ENCODE measurements around the gene ULK3.
A peak's percentile ranks its signal among the peaks of the same experiment; 100 is the strongest.

Gene ULK3

DNA sequence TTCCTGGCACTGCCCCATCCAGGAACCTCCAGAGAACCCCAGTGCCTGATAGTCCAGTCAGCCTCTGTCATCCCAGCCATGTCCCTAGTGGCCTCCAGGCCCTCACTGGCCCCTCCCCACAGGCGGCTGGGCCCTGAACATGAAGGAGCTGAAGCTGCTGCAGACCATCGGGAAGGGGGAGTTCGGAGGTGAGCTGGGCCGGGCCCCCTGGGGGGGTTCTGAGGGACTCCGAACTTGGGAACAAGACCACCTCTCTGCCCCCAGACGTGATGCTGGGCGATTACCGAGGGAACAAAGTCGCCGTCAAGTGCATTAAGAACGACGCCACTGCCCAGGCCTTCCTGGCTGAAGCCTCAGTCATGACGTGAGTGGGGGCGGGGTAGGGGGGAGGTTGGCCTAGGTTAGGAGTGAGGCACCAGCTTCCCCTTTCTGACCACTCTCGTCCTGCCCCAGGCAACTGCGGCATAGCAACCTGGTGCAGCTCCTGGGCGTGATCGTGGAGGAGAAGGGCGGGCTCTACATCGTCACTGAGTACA, 42.3 kb downstream of the ULK3 start:
- Histone ChIP-seq H3K4me2 (peak overlapping the region in 3 of 11 experiments; percentile 60 to 84 (median 79); a peak in 7 of 22 replicates), H3K36me3 (peaks cover 76 to 95% (median 89%) of the 10 kb centered on the region in 11 experiments), H4K20me1 (peaks cover 57 to 100% (median 86%) of the 10 kb centered on the region in 11 experiments), H3K9ac (peak overlapping the region in 3 of 11 experiments; percentile 24 to 33 (median 31); a peak in 4 of 22 replicates), H3K4me3 (no peak overlapping the region), H3K9me3 (replicated peaks in 1 of 11) (no peaks in the 10 kb centered on the region), H3K4me1 (peaks cover 29 to 54% (median 43%) of the 10 kb centered on the region in 10 experiments), H3K27me3 (no peaks in the 10 kb centered on the region), H3K27ac (peak overlapping the region in 5 of 11 experiments; percentile 17 to 41 (median 23); a peak in 5 of 22 replicates)
- TF ChIP-seq Cebpa-rat (IDR thresholded peaks at IDR 0.05), result no peak

DNA sequence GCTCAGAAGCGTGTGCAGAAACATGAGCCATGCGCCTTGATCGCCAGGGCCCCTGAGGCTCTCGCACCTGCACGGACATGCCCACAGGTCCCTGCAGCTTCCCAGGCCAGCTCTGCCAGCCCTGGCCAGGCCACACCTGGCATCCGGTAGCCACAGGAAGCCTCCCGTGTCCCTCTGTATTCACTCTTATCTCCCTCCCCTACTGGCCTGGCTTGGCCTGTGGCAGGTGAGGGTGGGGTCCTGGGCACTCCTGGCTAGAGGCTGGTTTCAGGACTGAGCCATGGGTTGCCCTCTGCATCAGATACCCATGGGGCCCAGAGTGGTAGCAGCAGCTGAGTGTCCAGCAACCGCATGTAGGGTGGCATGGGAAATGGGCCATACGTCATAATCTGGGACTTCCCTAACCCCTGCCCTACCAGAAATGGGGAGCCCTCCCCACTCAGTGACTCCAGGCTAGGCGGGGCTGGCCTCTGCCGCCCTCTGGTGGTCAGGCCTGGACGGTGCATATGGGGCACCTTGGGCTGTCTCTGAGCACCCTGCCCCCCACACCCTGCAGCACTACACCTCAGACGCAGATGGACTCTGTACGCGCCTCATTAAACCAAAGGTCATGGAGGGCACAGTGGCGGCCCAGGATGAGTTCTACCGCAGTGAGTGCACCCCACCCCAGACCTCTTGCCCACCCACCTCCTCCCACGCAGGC, 42.9 kb downstream of the ULK3 start:
- Histone ChIP-seq H3K4me2 (peak overlapping the region; percentile 43 to 92 (median 58)), H3K9me3 (replicated peaks in 1 of 11) (no peaks in the 10 kb centered on the region), H4K20me1 (peaks cover 64 to 100% (median 92%) of the 10 kb centered on the region in 11 experiments), H3K27ac (peak overlapping the region in 7 of 11 experiments; percentile 13 to 41 (median 25); a peak in 9 of 22 replicates), H3K4me3 (peak overlapping the region in 1 of 10 experiments; percentile 14; a peak in 1 of 20 replicates), H3K4me1 (peaks cover 35 to 60% (median 49%) of the 10 kb centered on the region in 10 experiments), H3K27me3 (no peaks in the 10 kb centered on the region), H3K9ac (peak overlapping the region in 7 of 11 experiments; percentile 4 to 71 (median 33); a peak in 7 of 22 replicates), H3K36me3 (peaks cover 79 to 98% (median 89%) of the 10 kb centered on the region in 11 experiments)
- TF ChIP-seq Cebpa-rat (IDR thresholded peaks at IDR 0.05), result no peak

DNA sequence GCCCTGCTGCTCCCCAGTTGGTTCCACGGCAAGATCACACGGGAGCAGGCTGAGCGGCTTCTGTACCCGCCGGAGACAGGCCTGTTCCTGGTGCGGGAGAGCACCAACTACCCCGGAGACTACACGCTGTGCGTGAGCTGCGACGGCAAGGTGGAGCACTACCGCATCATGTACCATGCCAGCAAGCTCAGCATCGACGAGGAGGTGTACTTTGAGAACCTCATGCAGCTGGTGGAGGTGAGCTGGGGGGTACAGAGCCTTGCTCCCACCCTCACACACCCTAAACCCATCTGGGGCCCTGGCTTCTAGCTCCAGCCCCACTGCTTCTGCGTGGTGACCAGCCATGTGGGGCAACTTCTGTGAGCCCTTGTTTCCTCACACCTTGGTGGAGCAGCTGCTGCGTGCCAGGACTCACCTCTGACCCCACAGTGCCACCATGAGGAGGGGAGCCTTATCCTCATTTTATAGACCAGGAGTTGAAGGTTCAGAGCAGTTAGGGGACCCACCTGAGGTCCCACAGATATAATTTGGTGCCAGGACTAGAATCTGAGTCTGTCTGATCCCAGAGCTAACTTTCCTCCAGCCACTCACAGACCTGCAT, 43.6 kb downstream of the ULK3 start:
- peak overlapping the region; percentile 43 to 92 (median 58) for H3K4me2 ChIP-seq
- no peak for TF ChIP-seq Cebpa-rat (IDR thresholded peaks at IDR 0.05)
- H4K20me1 ChIP-seq, result peaks cover 70 to 100% (median 96%) of the 10 kb centered on the region in 11 experiments
- H3K27me3 ChIP-seq, result no peaks in the 10 kb centered on the region
- H3K9ac ChIP-seq, result peak overlapping the region in 8 of 11 experiments; percentile 5 to 71 (median 38); a peak in 9 of 22 replicates
- H3K4me3 ChIP-seq, result peak overlapping the region in 1 of 10 experiments; percentile 14; a peak in 1 of 20 replicates
- no peaks in the 10 kb centered on the region for H3K9me3 ChIP-seq (replicated peaks in 1 of 11)
- peaks cover 42 to 66% (median 55%) of the 10 kb centered on the region in 10 experiments for H3K4me1 ChIP-seq
- peaks cover 78 to 98% (median 89%) of the 10 kb centered on the region in 11 experiments for H3K36me3 ChIP-seq
- peak overlapping the region in 10 of 11 experiments; percentile 3 to 36 (median 26); a peak in 12 of 22 replicates for H3K27ac ChIP-seq

DNA sequence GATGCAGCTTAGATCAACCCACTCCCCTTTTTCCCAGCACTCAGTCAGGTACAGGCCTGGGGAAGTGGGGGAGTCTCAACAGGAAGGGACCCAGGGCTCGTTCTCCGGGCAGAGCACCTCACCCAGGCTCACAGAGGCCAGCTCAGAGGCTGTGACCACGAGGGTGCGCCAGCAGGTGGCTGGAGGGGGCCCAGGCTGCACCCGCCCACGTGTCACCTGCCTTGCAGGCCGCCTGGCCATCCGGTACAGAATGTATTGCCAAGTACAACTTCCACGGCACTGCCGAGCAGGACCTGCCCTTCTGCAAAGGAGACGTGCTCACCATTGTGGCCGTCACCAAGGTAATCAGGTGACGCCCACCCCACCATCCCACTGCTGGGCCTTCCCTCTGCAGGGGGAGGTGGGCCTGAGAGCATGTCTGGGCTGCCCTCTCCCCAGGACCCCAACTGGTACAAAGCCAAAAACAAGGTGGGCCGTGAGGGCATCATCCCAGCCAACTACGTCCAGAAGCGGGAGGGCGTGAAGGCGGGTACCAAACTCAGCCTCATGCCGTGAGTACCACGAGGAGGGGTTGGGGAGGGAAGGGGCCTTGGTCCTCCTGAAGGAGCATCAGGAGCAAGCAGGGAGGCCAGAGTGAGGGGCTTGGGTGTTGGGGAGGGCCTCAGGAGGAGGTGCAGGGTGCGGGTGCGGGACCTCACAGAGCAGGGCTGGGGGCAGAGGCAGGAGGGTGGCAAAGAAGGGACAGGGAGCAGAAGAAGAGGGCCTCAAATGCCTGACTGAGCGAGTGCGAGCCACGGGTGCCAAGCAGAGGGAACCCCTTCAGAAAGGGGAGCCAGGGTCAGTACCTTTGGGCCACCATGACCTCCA, 44.3 kb downstream of the ULK3 start:
- H3K4me3 ChIP-seq, result no peak overlapping the region
- no peaks in the 10 kb centered on the region for H3K9me3 ChIP-seq (replicated peaks in 1 of 11)
- H3K4me1 ChIP-seq, result peaks cover 45 to 71% (median 59%) of the 10 kb centered on the region in 10 experiments
- no peak for TF ChIP-seq Cebpa-rat (IDR thresholded peaks at IDR 0.05)
- H4K20me1 ChIP-seq, result peaks cover 74 to 100% (median 97%) of the 10 kb centered on the region in 11 experiments
- no peaks in the 10 kb centered on the region for H3K27me3 ChIP-seq
- peaks cover 71 to 92% (median 83%) of the 10 kb centered on the region in 11 experiments for H3K36me3 ChIP-seq
- H3K9ac ChIP-seq, result peak overlapping the region in 8 of 11 experiments; percentile 5 to 71 (median 32); a peak in 10 of 22 replicates
- peak overlapping the region; percentile 39 to 92 (median 58); a peak in 20 of 22 replicates for H3K4me2 ChIP-seq
- peak overlapping the region in 8 of 11 experiments; percentile 3 to 36 (median 30); a peak in 10 of 22 replicates for H3K27ac ChIP-seq

DNA sequence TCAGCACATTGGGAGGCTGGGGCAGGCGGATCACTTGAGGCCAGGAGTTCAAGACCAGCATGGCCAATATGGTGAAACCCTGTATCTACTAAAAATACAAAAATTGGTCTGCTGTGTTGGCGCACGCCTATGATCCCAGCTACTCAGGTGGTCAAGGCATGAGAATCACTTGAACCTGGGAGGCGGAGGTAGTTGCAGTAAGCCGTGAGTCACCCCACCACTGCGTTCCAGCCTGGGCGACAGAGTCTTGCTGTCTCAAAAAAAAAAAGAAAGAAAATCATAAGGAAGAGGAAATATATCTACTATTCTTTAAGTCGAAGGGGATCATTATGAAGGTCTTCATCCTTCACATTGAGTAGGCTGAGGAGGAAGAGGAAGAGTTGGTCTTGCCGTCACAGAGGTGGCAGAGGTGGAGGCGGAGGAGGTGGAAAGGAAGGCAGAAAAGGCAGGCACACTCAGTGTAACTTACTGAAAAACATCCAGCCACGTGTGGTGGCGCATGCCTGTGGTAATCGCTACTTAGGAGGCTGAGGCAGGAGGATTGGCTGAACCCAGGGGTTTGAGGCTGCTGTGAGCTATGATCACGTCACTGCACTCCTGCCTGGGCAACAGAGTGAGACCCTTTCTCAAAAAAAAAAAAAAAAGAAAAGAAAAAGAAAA, 46.9 kb downstream of the ULK3 start:
- H3K27ac ChIP-seq, result no peak overlapping the region
- H3K36me3 ChIP-seq, result peaks cover 46 to 90% (median 73%) of the 10 kb centered on the region in 11 experiments
- no peak overlapping the region for H3K4me3 ChIP-seq
- peaks cover 70 to 96% (median 84%) of the 10 kb centered on the region in 10 experiments for H3K4me1 ChIP-seq
- H3K9me3 ChIP-seq (replicated peaks in 1 of 11), result no peaks in the 10 kb centered on the region
- H3K27me3 ChIP-seq, result no peaks in the 10 kb centered on the region
- H4K20me1 ChIP-seq, result peaks cover 96 to 100% (median 97%) of the 10 kb centered on the region in 11 experiments
- peak overlapping the region in 2 of 11 experiments; percentile 51 to 71; a peak in 3 of 22 replicates for H3K9ac ChIP-seq
- no peak for TF ChIP-seq Cebpa-rat (IDR thresholded peaks at IDR 0.05)
- H3K4me2 ChIP-seq, result peak overlapping the region in 3 of 11 experiments; percentile 47 to 84 (median 73); a peak in 5 of 22 replicates

DNA sequence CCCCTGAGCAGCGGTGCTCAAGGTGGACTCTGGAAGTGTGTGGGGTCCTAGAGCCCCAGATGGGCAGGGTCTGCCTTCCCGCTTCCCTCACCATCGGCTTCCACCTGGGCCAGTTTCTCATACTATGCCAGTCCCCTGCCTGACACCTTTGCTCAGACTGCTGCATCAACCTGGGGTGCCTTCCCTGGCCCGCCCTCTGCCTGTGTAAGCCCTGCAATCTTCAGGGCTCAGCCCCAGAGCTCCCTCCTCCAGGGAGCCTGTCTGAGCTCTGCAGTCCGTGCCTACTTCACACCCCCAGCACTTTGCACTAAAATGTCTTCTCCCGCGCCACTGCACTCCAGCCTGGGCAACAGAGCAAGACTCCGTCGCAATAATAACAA, 48.0 kb downstream of the ULK3 start:
- peak overlapping the region in 9 of 11 experiments; percentile 23 to 52 (median 36); a peak in 11 of 22 replicates for H3K9ac ChIP-seq
- peaks cover 95 to 100% (median 97%) of the 10 kb centered on the region in 11 experiments for H4K20me1 ChIP-seq
- no peaks in the 10 kb centered on the region for H3K27me3 ChIP-seq
- peaks cover 37 to 81% (median 62%) of the 10 kb centered on the region in 11 experiments for H3K36me3 ChIP-seq
- no peaks in the 10 kb centered on the region for H3K9me3 ChIP-seq (replicated peaks in 1 of 11)
- peak overlapping the region in 5 of 11 experiments; percentile 2 to 36 (median 6); a peak in 3 of 22 replicates for H3K27ac ChIP-seq
- TF ChIP-seq Cebpa-rat (IDR thresholded peaks at IDR 0.05), result no peak
- H3K4me2 ChIP-seq, result peak overlapping the region; percentile 11 to 84 (median 35); a peak in 16 of 22 replicates
- peaks cover 80 to 97% (median 91%) of the 10 kb centered on the region in 10 experiments for H3K4me1 ChIP-seq
- H3K4me3 ChIP-seq, result no peak overlapping the region

DNA sequence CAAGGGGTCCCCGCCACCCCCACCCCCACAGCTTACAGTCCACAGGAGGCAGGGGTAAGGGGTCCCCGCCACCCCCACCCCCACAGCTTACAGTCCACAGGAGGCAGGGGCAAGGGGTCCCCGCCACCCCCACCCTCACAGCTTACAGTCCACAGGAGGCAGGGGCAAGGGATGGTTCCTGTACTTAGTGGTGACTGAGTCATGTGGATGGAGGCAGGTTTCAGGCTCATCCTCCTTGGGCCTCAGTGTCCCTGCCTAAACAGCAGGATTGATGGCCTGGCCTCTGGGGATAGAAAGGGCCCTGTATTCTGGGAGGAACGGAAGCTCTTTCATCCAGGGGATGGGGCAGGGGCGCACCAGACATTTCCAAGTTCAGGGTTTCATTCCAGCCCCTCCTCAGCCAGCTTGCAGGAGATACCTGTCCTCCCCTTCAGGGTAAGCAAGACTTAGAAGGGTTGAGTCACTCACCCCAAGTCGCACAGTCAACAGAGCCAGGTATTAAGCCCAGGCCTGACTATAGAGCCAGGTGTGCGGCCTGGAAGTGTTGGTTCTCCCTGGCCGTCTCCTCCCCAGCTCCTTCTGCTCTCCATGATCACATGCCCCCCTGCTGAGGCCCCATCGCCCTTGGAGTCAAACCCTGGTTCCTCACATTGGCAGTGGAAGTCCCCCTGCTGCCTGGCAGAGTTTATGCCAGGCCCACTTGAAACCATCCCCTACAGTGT, 48.5 kb downstream of the ULK3 start:
- H3K4me1 ChIP-seq, result peaks cover 80 to 97% (median 91%) of the 10 kb centered on the region in 10 experiments
- H3K9me3 ChIP-seq (replicated peaks in 1 of 11), result no peaks in the 10 kb centered on the region
- peak overlapping the region in 5 of 11 experiments; percentile 2 to 36 (median 13); a peak in 3 of 22 replicates for H3K27ac ChIP-seq
- H3K4me2 ChIP-seq, result peak overlapping the region; percentile 11 to 84 (median 35); a peak in 17 of 22 replicates
- H3K27me3 ChIP-seq, result no peaks in the 10 kb centered on the region
- peak overlapping the region in 9 of 11 experiments; percentile 23 to 52 (median 36); a peak in 10 of 22 replicates for H3K9ac ChIP-seq
- no peak overlapping the region for H3K4me3 ChIP-seq
- no peak for TF ChIP-seq Cebpa-rat (IDR thresholded peaks at IDR 0.05)
- H4K20me1 ChIP-seq, result peaks cover 89 to 99% (median 97%) of the 10 kb centered on the region in 11 experiments
- H3K36me3 ChIP-seq, result peaks cover 32 to 80% (median 56%) of the 10 kb centered on the region in 11 experiments

All from BLaER1 treated with 17β-estradiol and CSF1 and Interleukin-3, amounts not matched to agents 10 nM and 100 nM (cell line).